ENCODE measurements around the gene BSN.

GRCh38 chr3:49641921-49642707 lies 87.8 kb downstream of the BSN start:
- TF ChIP-seq CTCF (conservative IDR thresholded peaks at IDR 0.05; ENCODE audit: low read depth in 2 of 2) = no peak
- TF ChIP-seq POLR2AphosphoS5 (IDR thresholded peaks at IDR 0.05; ENCODE audit: low read depth) = no peak
- TF ChIP-seq EZH2phosphoT487 (IDR thresholded peaks at IDR 0.05; ENCODE audit: unreplicated experiment) = no peak
- TF ChIP-seq EZH2 (IDR thresholded peaks at IDR 0.05; ENCODE audit: low read depth, unreplicated experiment) = no peak
- TF ChIP-seq REST (IDR thresholded peaks at IDR 0.05; ENCODE audit: unreplicated experiment) = no peak
- TF ChIP-seq NANOG (IDR thresholded peaks at IDR 0.05; ENCODE audit: borderline replicate concordance) = no peak
- no peak for TF ChIP-seq CREB1 (CRISPR knock-in tag; IDR thresholded peaks at IDR 0.05; ENCODE audit: low read depth)
- TF ChIP-seq JUNB (IDR thresholded peaks at IDR 0.05; ENCODE audit: unreplicated experiment) = no peak
- no peak for TF ChIP-seq ETS1 (IDR thresholded peaks at IDR 0.05)
